DMS53 treated with DMSO at 0.1 percent for 48 hours (cell line): ENCODE results near the gene TRAPPC2B.
A peak's percentile ranks its signal among the peaks of the same experiment; 100 is the strongest.
"Not testable (repeated sequence)": the region's sequence is repeated elsewhere in the genome, so short reads cannot be mapped to it uniquely, and the experiment has no call there.

ENCODE experiments used
- DNase-seq: peaks from one replicate; lab custom pipeline; 2025; ENCODE audit not compliant: unreplicated experiment; lab: John Stamatoyannopoulos, UW

TRAPPC2B gene

DNA sequence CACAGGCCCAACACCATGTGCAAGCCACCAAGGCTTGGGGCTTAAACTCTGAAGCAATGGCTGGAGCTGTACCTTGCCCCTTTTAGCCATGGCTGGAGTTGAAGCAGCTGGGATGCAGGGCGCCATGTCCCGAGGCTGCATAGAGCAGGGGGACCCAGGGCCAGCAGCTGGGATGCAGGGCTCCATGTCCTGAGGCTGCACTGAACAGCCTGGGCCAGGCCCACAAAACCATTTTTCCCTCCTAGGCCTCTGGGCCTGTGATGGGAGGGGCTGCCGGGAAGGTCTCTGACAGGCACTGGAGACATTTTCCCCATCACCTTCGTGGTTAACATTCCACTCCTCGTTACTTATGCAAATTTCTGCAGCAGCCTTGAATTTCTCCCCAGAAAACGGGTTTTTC is 10.8 kb downstream of the TRAPPC2B start:
- DNase-seq, result no peak

DNA sequence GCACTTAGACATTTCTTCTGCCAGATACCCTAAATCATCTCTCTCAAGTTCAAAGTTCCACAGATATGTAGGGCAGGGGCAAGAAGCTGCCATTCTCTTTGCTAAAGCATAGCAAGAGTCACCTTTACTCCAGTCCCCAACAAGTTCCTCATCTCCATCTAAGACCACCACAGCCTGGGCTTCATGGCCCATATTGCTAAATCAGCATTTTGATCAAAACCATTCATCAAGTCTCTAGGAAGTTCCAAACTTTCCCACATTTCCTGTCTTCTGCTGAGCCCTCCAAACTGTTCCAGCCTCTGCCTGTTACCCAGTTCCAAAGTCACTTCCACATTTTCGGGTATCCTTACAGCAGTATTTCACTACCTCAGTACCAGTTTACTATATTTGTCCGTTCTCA is 11.3 kb downstream of the TRAPPC2B start:
- not testable (repeated sequence) for DNase-seq

DNA sequence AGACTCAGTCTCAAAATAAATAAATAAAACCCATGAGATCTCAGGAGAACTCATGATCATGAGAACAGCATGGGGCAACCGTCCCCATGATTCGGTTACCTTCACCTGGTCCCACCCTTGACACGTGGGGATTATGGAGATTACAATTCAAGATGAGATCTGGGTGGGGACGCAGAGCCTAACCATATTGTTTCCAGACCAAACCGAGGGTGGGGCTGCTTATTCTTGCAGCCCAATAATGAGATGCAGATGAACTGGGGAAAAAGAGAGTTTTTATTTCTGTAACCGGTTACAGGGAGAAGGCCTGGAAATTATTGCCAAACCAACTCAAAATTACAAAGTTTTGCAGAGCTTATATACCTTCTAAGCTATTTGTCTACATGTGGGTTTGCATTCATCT is 12.8 kb downstream of the TRAPPC2B start:
- DNase-seq, result no peak

DNA sequence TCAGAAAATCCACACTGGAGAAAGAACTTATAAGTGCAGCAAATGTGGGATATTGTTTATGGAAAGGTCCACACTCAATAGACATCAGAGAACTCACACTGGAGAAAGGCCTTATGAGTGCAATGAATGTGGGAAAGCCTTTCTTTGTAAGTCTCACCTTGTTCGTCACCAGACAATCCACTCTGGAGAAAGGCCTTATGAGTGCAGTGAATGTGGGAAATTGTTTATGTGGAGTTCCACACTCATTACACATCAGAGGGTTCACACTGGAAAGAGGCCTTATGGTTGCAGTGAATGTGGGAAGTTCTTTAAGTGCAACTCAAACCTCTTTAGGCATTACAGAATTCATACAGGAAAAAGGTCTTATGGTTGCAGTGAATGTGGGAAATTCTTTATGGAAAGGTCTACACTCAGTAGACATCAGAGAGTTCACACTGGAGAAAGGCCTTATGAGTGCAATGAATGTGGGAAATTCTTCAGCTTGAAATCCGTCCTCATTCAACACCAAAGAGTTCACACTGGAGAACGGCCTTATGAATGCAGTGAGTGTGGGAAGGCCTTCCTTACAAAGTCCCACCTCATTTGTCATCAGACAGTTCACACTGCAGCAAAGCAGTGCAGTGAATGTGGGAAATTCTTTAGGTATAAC is 14.3 kb downstream of the TRAPPC2B start:
- DNase-seq, result no peak

DNA sequence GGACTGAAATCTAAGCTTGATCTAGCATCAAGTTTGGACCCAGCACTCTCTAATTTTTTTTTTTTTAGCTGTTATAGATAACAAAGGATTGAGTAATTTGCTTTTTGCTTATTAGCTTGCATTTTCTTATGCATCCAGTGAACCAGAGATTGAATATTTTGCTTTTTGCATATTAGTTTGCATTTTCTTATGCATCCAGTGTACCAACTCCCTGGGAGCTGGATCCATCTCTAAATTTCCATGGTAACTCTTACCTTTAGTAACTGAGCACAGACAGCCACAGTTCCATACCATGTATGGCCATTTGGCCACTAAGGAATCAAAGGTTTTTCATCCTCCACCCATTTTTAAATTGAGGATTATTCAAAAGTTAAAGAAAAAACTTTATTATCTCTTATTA is 17.6 kb downstream of the TRAPPC2B start:
- no peak for DNase-seq

DNA sequence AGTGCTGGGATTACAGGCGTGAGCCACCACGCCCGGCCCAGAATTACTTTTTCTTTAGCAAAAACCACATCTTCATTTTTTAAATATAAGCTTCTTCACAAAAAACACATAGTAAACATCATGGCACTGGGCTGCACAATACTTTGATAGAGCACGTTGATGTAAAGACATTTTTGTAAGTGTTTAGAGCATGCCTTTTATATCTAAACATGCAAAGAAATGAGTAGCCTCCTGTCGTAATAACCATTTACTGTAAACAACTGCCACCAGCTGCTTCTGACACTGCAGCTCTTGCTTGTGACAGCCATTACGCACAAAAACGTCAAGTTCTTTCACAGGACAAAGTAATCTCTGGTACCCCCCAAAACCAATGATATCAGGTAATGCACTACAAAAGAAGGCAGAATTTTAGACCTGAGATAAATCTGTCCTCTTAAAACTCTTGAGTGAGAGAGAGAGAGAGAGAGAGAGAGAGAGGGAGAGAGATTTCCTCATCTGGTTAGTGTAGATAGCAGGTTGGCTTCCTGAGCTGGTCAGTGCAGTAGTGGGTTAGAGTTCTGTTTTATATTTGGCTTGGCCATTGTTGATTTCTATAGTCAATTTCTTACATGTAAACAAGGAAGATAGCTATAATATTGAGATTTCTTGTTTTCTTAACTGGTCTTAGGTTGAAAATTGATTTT is 19.6 kb downstream of the TRAPPC2B start:
- no peak for DNase-seq

DNA sequence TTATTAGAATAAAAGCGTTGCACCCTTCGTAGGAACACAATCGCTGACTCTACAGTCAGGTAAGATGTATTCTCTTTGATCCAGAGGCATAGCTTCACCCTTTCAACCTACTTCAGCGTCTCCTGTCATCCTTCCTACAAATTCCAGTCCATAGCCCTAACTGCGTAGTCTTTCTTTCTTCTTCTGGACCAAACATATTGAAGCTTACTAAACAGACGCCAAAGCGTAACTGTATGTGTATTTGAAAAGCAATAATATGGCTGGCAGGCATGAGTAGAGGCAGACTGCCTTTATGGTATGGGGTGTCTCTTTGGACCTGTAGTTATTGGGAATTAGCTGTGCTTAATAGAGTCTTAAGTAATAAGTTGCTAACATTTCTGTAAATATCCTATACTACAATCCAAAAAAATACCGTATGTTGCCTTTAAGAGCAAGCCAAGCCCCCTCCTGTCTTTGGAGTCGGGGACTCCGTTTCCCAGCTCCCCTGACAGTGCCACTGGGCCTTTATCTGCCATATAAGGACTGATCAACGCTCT is 25.9 kb downstream of the TRAPPC2B start:
- no peak for DNase-seq

DNA sequence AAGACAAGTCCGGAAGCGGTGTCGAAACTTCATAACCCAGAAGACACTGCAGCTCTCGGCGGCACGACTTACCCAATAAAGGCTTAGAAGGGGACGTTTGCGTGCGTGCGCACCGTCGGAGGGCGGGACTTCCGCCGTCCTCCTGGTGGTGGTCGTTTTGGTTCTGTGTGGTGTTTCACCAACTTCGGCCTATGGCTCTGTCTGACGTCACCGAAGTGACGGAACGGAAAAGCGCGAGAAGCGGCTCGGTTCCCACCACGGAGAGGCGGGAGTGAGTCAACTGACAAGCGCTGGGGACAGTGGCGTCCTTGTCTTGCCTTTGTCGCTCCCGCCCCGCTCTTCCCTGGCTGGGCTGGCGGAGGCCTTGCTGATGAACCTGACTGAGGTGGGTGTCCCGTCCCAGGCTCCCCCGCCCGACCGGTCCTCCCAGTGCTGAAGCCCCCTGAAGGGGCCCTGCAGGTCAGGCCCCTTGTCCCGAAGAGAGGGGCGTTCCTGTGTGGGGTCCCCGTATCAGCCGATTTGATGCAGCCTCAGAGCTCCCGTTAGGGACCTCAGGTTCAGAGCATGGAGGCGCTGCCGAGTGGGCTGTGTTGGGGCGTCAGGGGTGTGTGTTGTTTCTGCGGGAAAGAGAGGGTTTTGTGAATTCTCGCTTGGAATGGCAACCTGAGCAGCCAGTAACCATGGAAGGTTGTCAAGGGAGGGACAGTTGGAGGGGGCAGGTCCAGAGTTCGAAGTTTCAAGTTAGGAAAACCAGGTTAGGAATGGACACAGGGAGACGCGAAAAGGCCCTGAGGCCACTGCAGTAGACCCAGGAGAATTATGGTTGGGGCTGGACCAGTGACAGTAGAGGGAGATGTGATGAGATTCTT is 26.6 kb downstream of the TRAPPC2B start, which contains the start of gene ZNF548:
Gene ZNF548, plus strand, starts transcription at position 125 of the 869 bp plus-strand sequence. Its CDS starts 246 bp downstream, at position 371.
- peak; percentile 94 for DNase-seq

DNA sequence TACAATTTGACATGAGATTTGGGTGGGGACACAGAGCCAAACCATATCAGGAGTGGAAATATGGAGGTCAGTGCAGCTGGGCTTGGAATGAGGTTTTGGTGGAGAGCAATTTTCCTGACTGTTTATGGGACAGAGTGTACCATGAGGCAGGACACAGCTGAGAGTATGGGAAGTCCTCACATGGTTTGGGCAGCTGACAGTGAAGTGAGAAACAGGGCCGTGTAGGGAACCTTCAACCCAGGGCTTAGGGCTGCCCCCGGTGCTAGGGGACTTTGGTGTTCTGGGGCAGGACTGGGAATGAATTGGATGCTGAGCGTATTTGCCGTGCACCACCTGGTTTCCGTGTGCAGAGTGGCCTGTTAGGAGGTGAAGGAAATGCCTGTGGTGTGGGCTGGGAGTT is 32.4 kb downstream of the TRAPPC2B start:
- DNase-seq, result no peak

DNA sequence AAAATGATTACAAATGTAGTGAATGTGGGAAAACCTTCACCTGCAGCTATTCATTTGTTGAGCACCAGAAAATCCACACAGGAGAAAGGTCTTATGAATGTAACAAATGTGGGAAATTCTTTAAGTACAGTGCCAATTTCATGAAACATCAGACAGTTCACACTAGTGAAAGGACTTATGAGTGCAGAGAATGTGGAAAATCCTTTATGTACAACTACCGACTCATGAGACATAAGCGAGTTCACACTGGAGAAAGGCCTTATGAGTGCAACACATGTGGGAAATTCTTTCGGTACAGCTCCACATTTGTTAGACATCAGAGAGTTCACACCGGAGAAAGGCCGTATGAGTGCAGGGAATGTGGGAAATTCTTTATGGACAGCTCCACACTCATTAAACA is 35.5 kb downstream of the TRAPPC2B start:
- no peak for DNase-seq

DNA sequence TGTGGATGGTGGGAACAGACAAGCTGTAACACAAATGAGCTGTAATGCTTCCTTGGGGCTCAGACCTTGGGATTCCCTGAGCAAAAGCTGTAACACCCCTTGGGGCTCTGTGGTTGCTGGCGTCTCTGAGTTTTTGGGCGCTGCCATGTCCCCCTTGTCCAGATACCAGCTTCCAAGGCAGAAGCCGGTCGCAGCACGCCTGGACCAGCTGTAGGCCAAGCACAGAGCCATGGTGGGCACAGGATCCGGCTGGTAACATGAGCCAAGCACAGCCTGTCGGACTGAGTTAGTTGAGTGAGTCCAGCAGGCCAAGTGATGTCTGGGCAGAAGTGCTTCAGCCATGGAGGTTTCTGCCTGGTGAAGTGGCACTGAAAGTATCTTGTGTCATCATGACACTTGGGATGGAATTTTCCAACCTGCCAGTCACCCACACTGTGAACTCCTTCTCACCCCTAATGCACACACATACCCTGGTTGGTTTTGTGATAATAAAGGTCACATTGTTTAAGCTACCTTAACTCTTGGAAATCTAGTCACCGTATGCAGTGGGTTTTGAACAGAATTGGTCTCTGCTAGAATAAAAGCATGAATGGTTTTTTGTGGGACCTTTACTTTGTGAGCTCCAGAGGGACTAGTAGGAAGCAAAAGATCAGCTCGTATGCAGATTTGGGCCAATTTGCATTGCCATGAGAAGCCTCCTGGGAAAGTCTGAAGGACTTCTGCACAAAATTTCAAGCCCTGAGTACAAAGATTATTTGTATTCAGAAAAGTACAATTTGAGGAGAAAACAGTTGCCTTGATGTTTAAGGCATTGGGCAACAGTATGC is 40.6 kb downstream of the TRAPPC2B start:
- DNase-seq, result no peak

DNA sequence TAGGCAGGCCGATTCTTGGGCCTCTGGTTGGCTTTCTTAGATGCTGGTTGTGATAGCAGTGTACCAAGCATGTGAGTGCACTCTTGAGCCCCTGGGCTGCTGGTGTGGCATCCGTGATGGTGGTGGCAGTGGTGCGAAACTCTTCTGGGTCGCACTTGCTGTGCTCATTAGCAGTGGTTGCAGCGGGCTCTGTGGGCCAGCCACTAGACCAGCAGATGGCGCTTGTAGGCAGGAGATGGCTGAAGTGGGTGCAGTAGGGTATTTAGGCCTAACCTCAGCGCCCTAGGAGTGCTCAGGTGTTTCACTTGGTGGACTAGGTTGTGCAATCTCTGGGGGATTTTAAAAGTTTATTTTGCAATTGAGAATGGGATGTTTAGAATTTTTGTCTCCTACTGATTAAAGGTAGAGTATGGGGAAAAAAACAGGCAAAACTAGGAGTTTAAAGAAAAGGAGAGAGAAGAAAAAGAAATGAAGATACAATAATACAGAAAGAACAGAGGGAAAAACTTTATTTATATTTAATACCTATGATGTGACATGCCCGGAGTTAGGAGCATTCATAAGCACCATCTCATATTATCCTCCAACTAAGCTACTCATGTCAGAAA is 43.3 kb downstream of the TRAPPC2B start:
- peak; percentile 62 for DNase-seq

DNA sequence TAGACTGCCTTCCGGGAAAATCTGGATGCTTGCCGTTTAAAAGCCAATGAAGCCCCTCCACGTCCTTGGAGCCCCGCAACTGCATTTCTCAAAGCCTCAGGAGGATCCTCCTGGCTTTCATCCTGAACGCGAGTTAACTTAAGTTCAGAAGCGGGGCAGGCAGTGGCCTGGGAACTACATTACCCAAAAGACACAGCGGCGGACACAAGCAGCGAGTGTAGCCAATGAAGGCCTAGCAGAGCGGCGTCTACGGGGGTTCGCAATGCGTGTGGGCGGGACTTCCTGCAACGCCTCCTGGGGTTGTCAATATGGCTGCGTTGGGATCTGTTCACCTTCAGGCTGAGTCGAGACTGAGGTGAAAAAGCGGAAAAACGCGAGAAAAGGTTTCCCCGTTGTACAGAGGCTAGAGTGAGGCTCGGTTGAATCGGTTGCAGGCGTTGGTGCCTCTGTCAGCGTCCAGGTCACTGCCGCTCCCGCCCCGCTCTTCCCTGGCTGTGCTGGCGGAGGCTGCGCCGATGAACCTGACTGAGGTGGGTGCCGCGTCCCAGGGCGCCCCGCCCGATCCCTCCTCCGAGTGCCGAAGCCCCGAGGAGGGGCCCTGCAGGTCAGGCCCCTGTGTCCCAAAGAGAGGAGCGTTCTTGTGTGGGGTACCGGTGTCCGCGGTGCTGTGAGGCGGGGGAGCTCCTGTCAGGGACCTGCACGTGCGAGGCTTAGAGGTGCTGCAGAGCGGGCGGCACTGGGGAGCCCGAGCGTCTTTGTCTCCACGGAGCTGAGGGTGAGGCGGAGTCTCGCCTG is 47.7 kb downstream of the TRAPPC2B start, which contains the start of gene ZNF17:
Gene ZNF17, plus strand, starts transcription at position 285 of the 795 bp plus-strand sequence. CDS start 2,455 bp downstream, outside the sequence.
- DNase-seq, result peak; percentile 85
